GM23338 (cell line): ENCODE data around the gene HNRNPC. TPM values are rescaled to one million over a fixed set of nuclear protein-coding genes. Genes with fewer than 3 reads are reported as not detected.

Source experiments
- ATAC-seq: fragments of 200-7000 bp; cut with Tn5 transposase; 3 replicates; pipeline ENCODE4 v1.9.1; 2020
- DNase-seq: peaks from one replicate; pipeline ENCODE4 v3.0.0-alpha.2; 2015; ENCODE audit warnings: low spot score
- H2AFZ ChIP-seq: fragments of 200-600 bp; sonication (generic); 2 replicates; pipeline ENCODE4 v1.8.0; 2016; ENCODE audit warnings: antibody characterized with exemption, mild to moderate bottlenecking, moderate library complexity
- H3F3A ChIP-seq: fragments of 200-600 bp; sonication (generic); replicated peaks from 2 replicates; pipeline ENCODE4 v1.8.0; 2017; ENCODE audit warnings: antibody characterized with exemption, mixed run types, low read depth
- H3K27ac ChIP-seq: fragments of 200-600 bp; sonication (generic); 2 replicates; pipeline ENCODE4 v1.6.1; 2016; ENCODE audit warnings: low read depth
- H3K27me3 ChIP-seq: fragments of 200-600 bp; sonication (generic); 2 replicates; pipeline ENCODE4 v1.8.0; 2016; ENCODE audit warnings: mild to moderate bottlenecking, mixed run types, moderate library complexity; ENCODE audit not compliant: insufficient read depth
- H3K36me3 ChIP-seq: fragments of 200-600 bp; sonication (generic); 2 replicates; pipeline ENCODE4 v1.8.0; 2016; ENCODE audit warnings: mild to moderate bottlenecking; ENCODE audit not compliant: insufficient read depth
- H3K4me1 ChIP-seq: fragments of 200-600 bp; sonication (generic); 2 replicates; pipeline ENCODE4 v1.8.0; 2016; ENCODE audit warnings: mild to moderate bottlenecking, moderate library complexity; ENCODE audit not compliant: insufficient read depth
- H3K4me2 ChIP-seq: fragments of 200-600 bp; sonication (generic); 2 replicates; pipeline ENCODE4 v1.7.1; 2017; ENCODE audit warnings: mixed run types
- H3K4me3 ChIP-seq: fragments of 200-600 bp; sonication (generic); 2 replicates; pipeline ENCODE4 v1.6.1; 2016; ENCODE audit warnings: mixed run types
- H3K79me2 ChIP-seq: fragments of 200-600 bp; sonication (generic); replicated peaks from 2 replicates; pipeline ENCODE4 v1.8.0; 2017; ENCODE audit warnings: mild to moderate bottlenecking; ENCODE audit not compliant: insufficient read depth
- H3K9me2 ChIP-seq: fragments of 200-600 bp; sonication (generic); 2 replicates; pipeline ENCODE4 v1.8.0; 2017; ENCODE audit not compliant: insufficient read depth
- H4K20me1 ChIP-seq: fragments of 200-600 bp; sonication (generic); replicated peaks from 2 replicates; pipeline ENCODE4 v1.8.0; 2017; ENCODE audit warnings: mild to moderate bottlenecking; ENCODE audit not compliant: insufficient read depth
- H3K27ac Mint-ChIP-seq: 2 replicates; pipeline ENCODE4 v1.8.0; 2020; ENCODE audit warnings: inconsistent platforms, mild to moderate bottlenecking, moderate library complexity, mixed read lengths
- H3K27me3 Mint-ChIP-seq: 3 replicates; pipeline ENCODE4 v1.8.0; 2022; ENCODE audit warnings: low read depth, mild to moderate bottlenecking, moderate library complexity, mixed read lengths, inconsistent platforms; ENCODE audit not compliant: insufficient read depth, poor library complexity
- H3K36me3 Mint-ChIP-seq: 3 replicates; pipeline ENCODE4 v1.8.0; 2021; ENCODE audit warnings: low read depth, mild to moderate bottlenecking, inconsistent platforms, moderate library complexity, mixed read lengths
- H3K4me1 Mint-ChIP-seq: 3 replicates; pipeline ENCODE4 v1.8.0; 2020; ENCODE audit warnings: mild to moderate bottlenecking, inconsistent platforms, mixed read lengths
- H3K4me3 Mint-ChIP-seq: 3 replicates; pipeline ENCODE4 v1.8.0; 2021; ENCODE audit warnings: moderate library complexity, mild to moderate bottlenecking, inconsistent platforms, mixed read lengths
- H3K9me3 Mint-ChIP-seq: 3 replicates; pipeline ENCODE4 v1.8.0; 2020; ENCODE audit warnings: moderate library complexity, mild to moderate bottlenecking, inconsistent platforms, mixed read lengths
- CREB1 ChIP-seq: fragments of 250-450 bp; sonication (Bioruptor Pico); IDR thresholded peaks from 2 replicates; pipeline ENCODE4 v1.5.0; 2020; ENCODE audit warnings: low read depth, mild to moderate bottlenecking, moderate library complexity
- CTCF ChIP-seq, 2 experiments: fragments of 200-600 bp in 1 of 2; sonication (generic) in 1 of 2; conservative IDR thresholded peaks; 2 replicates each; pipeline versions ENCODE4 v1.5.1 to v1.6.1; 2016 to 2017; ENCODE audit warnings: antibody characterized with exemption in 2 of 2, low read depth in 2 of 2, mild to moderate bottlenecking in 2 of 2, moderate library complexity in 1 of 2
- ETS1 ChIP-seq: IDR thresholded peaks from 2 replicates; pipeline ENCODE4 v1.6.1; 2016; ENCODE audit warnings: antibody characterized with exemption
- EZH2 ChIP-seq: fragments of 200-600 bp; sonication (generic); IDR thresholded peaks from one replicate; pipeline ENCODE4 v1.8.0; 2017; ENCODE audit warnings: antibody characterized with exemption, mild to moderate bottlenecking, low read depth; ENCODE audit not compliant: unreplicated experiment
- EZH2phosphoT487 ChIP-seq: fragments of 200-600 bp; sonication (generic); IDR thresholded peaks from one replicate; pipeline ENCODE4 v1.8.1; 2018; ENCODE audit warnings: antibody characterized with exemption; ENCODE audit not compliant: unreplicated experiment
- JUNB ChIP-seq: IDR thresholded peaks from one replicate; pipeline ENCODE4 v1.6.1; 2016; ENCODE audit warnings: antibody characterized with exemption; ENCODE audit not compliant: unreplicated experiment
- POLR2AphosphoS5 ChIP-seq: IDR thresholded peaks from 2 replicates; pipeline ENCODE4 v1.6.1; 2016; ENCODE audit warnings: antibody characterized with exemption, low read depth
- STAT1 ChIP-seq: IDR thresholded peaks from one replicate; pipeline ENCODE4 v1.6.1; 2016; ENCODE audit warnings: antibody characterized with exemption; ENCODE audit not compliant: unreplicated experiment
- ZNF114 ChIP-seq: fragments of 250-450 bp; sonication (Bioruptor Pico); IDR thresholded peaks from 2 replicates; pipeline ENCODE4 v1.5.0; 2020; ENCODE audit warnings: mild to moderate bottlenecking, moderate library complexity
- ZNF331 ChIP-seq: fragments of 250-450 bp; sonication (Bioruptor Pico); IDR thresholded peaks from 2 replicates; pipeline ENCODE4 v1.5.0; 2020; ENCODE audit warnings: low read depth, mild to moderate bottlenecking, moderate library complexity
- polyA plus RNA-seq: library from polyadenylated mRNA; unstranded; fragments of >200 nt; fragmentation: Nextera tagmentation; extraction: Ambion mirVana; gene quantifications from 2 replicates; pipeline ENCODE4 v1.2.1, GENCODE V29; 2016
- total RNA-seq: library from RNA; depleted of rRNA; stranded (reverse); fragments of >200 nt; shearing (Covaris generic); gene quantifications from 2 replicates; pipeline ENCODE4 v1.2.3, GENCODE V29; 2014
- TF ChIP-seq, protein P1 (sequence below): fragments of 250-450 bp; sonication (Bioruptor Pico); IDR thresholded peaks from 2 replicates; pipeline ENCODE4 v1.5.0; 2020; ENCODE audit warnings: mild to moderate bottlenecking, moderate library complexity

Gene HNRNPC
- total and polyA plus RNA-seq, 2 experiments from 2014 or later = 1,259 to 1,296 TPM

GRCh38 chr14:21211509-21211908 is 57.7 kb downstream of the HNRNPC start:
- Mint-ChIP-seq H3K9me3 (no peaks in the 10 kb centered on the region), H3K27me3 (peaks cover 13% of the 10 kb centered on the region), H3K36me3 (peaks cover 95% of the 10 kb centered on the region), H3K27ac (peak overlapping the region; percentile 20; the same call in 1 of the 2 replicates), H3K4me3 (no peak overlapping the region), H3K4me1 (peaks cover 79% of the 10 kb centered on the region)
- no peak overlapping the region for H2AFZ ChIP-seq
- no peak for TF ChIP-seq CTCF (conservative IDR thresholded peaks at IDR 0.05; ENCODE audit: low read depth in 2 of 2)
- no peak for TF ChIP-seq EZH2phosphoT487
- TF ChIP-seq, protein P1, sequence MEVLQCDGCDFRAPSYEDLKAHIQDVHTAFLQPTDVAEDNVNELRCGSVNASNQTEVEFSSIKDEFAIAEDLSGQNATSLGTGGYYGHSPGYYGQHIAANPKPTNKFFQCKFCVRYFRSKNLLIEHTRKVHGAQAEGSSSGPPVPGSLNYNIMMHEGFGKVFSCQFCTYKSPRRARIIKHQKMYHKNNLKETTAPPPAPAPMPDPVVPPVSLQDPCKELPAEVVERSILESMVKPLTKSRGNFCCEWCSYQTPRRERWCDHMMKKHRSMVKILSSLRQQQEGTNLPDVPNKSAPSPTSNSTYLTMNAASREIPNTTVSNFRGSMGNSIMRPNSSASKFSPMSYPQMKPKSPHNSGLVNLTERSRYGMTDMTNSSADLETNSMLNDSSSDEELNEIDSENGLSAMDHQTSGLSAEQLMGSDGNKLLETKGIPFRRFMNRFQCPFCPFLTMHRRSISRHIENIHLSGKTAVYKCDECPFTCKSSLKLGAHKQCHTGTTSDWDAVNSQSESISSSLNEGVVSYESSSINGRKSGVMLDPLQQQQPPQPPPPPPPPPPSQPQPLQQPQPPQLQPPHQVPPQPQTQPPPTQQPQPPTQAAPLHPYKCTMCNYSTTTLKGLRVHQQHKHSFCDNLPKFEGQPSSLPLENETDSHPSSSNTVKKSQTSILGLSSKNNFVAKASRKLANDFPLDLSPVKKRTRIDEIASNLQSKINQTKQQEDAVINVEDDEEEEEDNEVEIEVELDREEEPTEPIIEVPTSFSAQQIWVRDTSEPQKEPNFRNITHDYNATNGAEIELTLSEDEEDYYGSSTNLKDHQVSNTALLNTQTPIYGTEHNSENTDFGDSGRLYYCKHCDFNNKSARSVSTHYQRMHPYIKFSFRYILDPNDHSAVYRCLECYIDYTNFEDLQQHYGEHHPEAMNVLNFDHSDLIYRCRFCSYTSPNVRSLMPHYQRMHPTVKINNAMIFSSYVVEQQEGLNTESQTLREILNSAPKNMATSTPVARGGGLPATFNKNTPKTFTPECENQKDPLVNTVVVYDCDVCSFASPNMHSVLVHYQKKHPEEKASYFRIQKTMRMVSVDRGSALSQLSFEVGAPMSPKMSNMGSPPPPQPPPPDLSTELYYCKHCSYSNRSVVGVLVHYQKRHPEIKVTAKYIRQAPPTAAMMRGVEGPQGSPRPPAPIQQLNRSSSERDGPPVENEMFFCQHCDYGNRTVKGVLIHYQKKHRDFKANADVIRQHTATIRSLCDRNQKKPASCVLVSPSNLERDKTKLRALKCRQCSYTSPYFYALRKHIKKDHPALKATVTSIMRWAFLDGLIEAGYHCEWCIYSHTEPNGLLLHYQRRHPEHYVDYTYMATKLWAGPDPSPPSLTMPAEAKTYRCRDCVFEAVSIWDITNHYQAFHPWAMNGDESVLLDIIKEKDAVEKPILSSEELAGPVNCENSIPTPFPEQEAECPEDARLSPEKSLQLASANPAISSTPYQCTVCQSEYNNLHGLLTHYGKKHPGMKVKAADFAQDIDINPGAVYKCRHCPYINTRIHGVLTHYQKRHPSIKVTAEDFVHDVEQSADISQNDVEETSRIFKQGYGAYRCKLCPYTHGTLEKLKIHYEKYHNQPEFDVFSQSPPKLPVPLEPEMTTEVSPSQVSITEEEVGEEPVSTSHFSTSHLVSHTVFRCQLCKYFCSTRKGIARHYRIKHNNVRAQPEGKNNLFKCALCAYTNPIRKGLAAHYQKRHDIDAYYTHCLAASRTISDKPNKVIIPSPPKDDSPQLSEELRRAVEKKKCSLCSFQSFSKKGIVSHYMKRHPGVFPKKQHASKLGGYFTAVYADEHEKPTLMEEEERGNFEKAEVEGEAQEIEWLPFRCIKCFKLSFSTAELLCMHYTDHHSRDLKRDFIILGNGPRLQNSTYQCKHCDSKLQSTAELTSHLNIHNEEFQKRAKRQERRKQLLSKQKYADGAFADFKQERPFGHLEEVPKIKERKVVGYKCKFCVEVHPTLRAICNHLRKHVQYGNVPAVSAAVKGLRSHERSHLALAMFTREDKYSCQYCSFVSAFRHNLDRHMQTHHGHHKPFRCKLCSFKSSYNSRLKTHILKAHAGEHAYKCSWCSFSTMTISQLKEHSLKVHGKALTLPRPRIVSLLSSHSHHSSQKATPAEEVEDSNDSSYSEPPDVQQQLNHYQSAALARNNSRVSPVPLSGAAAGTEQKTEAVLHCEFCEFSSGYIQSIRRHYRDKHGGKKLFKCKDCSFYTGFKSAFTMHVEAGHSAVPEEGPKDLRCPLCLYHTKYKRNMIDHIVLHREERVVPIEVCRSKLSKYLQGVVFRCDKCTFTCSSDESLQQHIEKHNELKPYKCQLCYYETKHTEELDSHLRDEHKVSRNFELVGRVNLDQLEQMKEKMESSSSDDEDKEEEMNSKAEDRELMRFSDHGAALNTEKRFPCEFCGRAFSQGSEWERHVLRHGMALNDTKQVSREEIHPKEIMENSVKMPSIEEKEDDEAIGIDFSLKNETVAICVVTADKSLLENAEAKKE (CRISPR knock-in tag) = no peak
- TF ChIP-seq EZH2 = no peak
- no peak for TF ChIP-seq STAT1
- TF ChIP-seq JUNB = no peak
- no peak for TF ChIP-seq ZNF331 (CRISPR knock-in tag)
- no peak for TF ChIP-seq ZNF114 (CRISPR knock-in tag)
- TF ChIP-seq CREB1 = no peak
- no peak for TF ChIP-seq ETS1
- TF ChIP-seq POLR2AphosphoS5 = no peak
- no peaks in the 10 kb centered on the region for H3K9me2 ChIP-seq
- no peak overlapping the region for H3K4me3 ChIP-seq
- ATAC-seq = no peak
- H3K36me3 ChIP-seq = peaks cover 79% of the 10 kb centered on the region
- H3K79me2 ChIP-seq = peaks cover 50% of the 10 kb centered on the region
- no peak for DNase-seq
- H4K20me1 ChIP-seq = peaks cover 79% of the 10 kb centered on the region
- H3K27ac ChIP-seq = 0 out of 2 replicates have a peak overlapping the region, but pooled peaks have one; percentile 41
- H3K4me2 ChIP-seq = no peak overlapping the region
- H3K4me1 ChIP-seq = peaks cover 36% of the 10 kb centered on the region
- H3F3A ChIP-seq = peaks cover 68% of the 10 kb centered on the region
- H3K27me3 ChIP-seq = no peaks in the 10 kb centered on the region
